HepG2 (cell line): ENCODE data around the gene RELL1. TPM values are rescaled to one million over a fixed set of nuclear protein-coding genes. Genes with fewer than 3 reads are reported as not detected.

Experiments used
- ATAC-seq: fragments of 200-7000 bp; cut with Tn5 transposase; 3 replicates; pipeline ENCODE4 v1.9.1; 2020; ENCODE audit warnings: mild to moderate bottlenecking, moderate library complexity
- BruUV-seq: library from RNA; stranded (reverse); fragments of 400-500 nt; replicated peaks from 2 replicates; lab custom pipeline; 2021; lab: Mats Ljungman, UMichigan
- CTCF ChIA-PET: fragments of 300-600 bp; formaldehyde crosslinking; extraction: SDS; loops from one replicate; lab custom pipeline; 2021; ENCODE audit warnings: low total read pairs, inconsistent platforms, low intra/inter-chr PET ratio; lab: Yijun Ruan, JAX
- POLR2A ChIA-PET: fragments of 350-600 bp; sonication (Branson Sonifier 250); formaldehyde crosslinking; loops from one replicate; lab custom pipeline; 2020; ENCODE audit warnings: antibody characterized with exemption, inconsistent platforms; lab: Yijun Ruan, JAX
- DNase-seq: peaks from one replicate; pipeline ENCODE4 v3.0.0-alpha.2; 2015; ENCODE audit warnings: low spot score
- FAIRE-seq: peaks from 3 replicates; lab custom pipeline; 2011; peaks lifted over from hg19 to GRCh38; lab: Jason Lieb, UNC
- H2AFZ ChIP-seq: one replicate; pipeline ENCODE4 v1.6.1; 2011; ENCODE audit warnings: low read length, inconsistent platforms
- H3K27ac ChIP-seq: fragments of 300-600 bp; 3 replicates; pipeline ENCODE4 v1.8.0; 2011; ENCODE audit warnings: mixed run types, mild to moderate bottlenecking, mixed read lengths, low read length, inconsistent platforms; ENCODE audit not compliant: insufficient read depth; ENCODE audit errors: extremely low read length
- H3K27me3 ChIP-seq, 2 experiments: fragments of 200-600 bp in 1 of 2; 2 replicates in 1 of 2; 3 replicates in 1 of 2; pipeline versions ENCODE4 v1.6.0 to v1.8.0; 2011; ENCODE audit warnings: low read length in 2 of 2, mild to moderate bottlenecking in 2 of 2, moderate library complexity in 2 of 2, inconsistent platforms in 1 of 2; ENCODE audit not compliant: insufficient read depth in 2 of 2, control insufficient read depth in 1 of 2
- H3K36me3 ChIP-seq, 2 experiments: fragments of 200-600 bp in 1 of 2; replicated peaks in 1 of 2; 2 replicates in 1 of 2; 3 replicates in 1 of 2; pipeline versions ENCODE4 v1.5.1 to v1.8.0; 2011; ENCODE audit warnings: low read length in 2 of 2, inconsistent platforms in 1 of 2; ENCODE audit not compliant: insufficient read depth in 2 of 2, control insufficient read depth in 1 of 2
- H3K4me1 ChIP-seq: 2 replicates; pipeline ENCODE4 v1.5.1; 2012; ENCODE audit warnings: low read length, inconsistent platforms; ENCODE audit not compliant: insufficient read depth
- H3K4me2 ChIP-seq: 2 replicates; pipeline ENCODE4 v1.6.0; 2011; ENCODE audit warnings: low read depth, low read length, inconsistent platforms
- H3K4me3 ChIP-seq, 3 experiments: fragments of 200-600 bp in 1 of 3; sonication (generic), shearing (Covaris generic) in 1 of 3; replicated peaks in 1 of 3; 2 replicates each; pipeline ENCODE4 v1.5.1; 2011 to 2016; ENCODE audit warnings: low read length in 3 of 3, inconsistent platforms in 2 of 3, low read depth in 2 of 3, mild to moderate bottlenecking in 2 of 3, control low read depth in 1 of 3, mixed read lengths in 1 of 3; ENCODE audit not compliant: insufficient read depth in 1 of 3
- H3K79me2 ChIP-seq: one replicate; pipeline ENCODE4 v1.6.1; 2011; ENCODE audit warnings: low read length, inconsistent platforms; ENCODE audit not compliant: insufficient read depth
- H3K9ac ChIP-seq: 2 replicates; pipeline ENCODE4 v1.6.0; 2011; ENCODE audit warnings: mild to moderate bottlenecking, low read depth, low read length, inconsistent platforms; ENCODE audit not compliant: insufficient read depth
- H3K9me3 ChIP-seq: 2 replicates; pipeline ENCODE4 v1.5.1; 2012; ENCODE audit warnings: mild to moderate bottlenecking, low read length
- H4K20me1 ChIP-seq: 2 replicates; pipeline ENCODE4 v1.6.0; 2011; ENCODE audit warnings: inconsistent platforms, mild to moderate bottlenecking, low read length, moderate library complexity; ENCODE audit not compliant: insufficient read depth
- ARNTL ChIP-seq: sonication (generic); formaldehyde crosslinking; IDR thresholded peaks from 2 replicates; pipeline ENCODE4 v1.4.0; 2020; ENCODE audit warnings: mild to moderate bottlenecking, missing genetic modification reagents
- ATF1 ChIP-seq: IDR thresholded peaks from 2 replicates; pipeline ENCODE4 v1.6.1; 2016; ENCODE audit warnings: mild to moderate bottlenecking, control low read depth
- CBX5 ChIP-seq: sonication (generic); formaldehyde crosslinking; IDR thresholded peaks from 2 replicates; pipeline ENCODE4 v1.4.0; 2020; ENCODE audit warnings: missing genetic modification reagents, borderline replicate concordance
- HOXA3 ChIP-seq: sonication (generic); formaldehyde crosslinking; IDR thresholded peaks from 2 replicates; pipeline ENCODE4 v1.5.0; 2020; ENCODE audit warnings: missing genetic modification reagents
- IRX3 ChIP-seq: sonication (generic); formaldehyde crosslinking; IDR thresholded peaks from 2 replicates; pipeline ENCODE4 v1.8.1; 2023; ENCODE audit warnings: mild to moderate bottlenecking, low read depth, missing genetic modification reagents, borderline replicate concordance
- MIER2 ChIP-seq: IDR thresholded peaks from 2 replicates; pipeline ENCODE4 v1.6.1; 2016; ENCODE audit warnings: missing biosample characterization, missing genetic modification reagents
- YEATS2 ChIP-seq: sonication (generic); formaldehyde crosslinking; IDR thresholded peaks from 2 replicates; pipeline ENCODE4 v1.4.0; 2020; ENCODE audit warnings: missing genetic modification reagents, borderline replicate concordance
- ZNF274 ChIP-seq: sonication (generic); formaldehyde crosslinking; IDR thresholded peaks from 2 replicates; pipeline ENCODE4 v1.5.1; 2020; ENCODE audit warnings: mild to moderate bottlenecking, missing genetic modification reagents
- ZNF329 ChIP-seq: sonication (generic); formaldehyde crosslinking; IDR thresholded peaks from 2 replicates; pipeline ENCODE4 v1.9.0; 2021; ENCODE audit warnings: low read depth, mild to moderate bottlenecking, missing genetic modification reagents
- ZNF343 ChIP-seq: sonication (generic); formaldehyde crosslinking; IDR thresholded peaks from 2 replicates; pipeline ENCODE4 v1.4.0; 2020; ENCODE audit warnings: mild to moderate bottlenecking, missing genetic modification reagents
- ZNF441 ChIP-seq: sonication (generic); formaldehyde crosslinking; IDR thresholded peaks from 2 replicates; pipeline ENCODE4 v1.7.0; 2021; ENCODE audit warnings: missing genetic modification reagents, borderline replicate concordance
- WGBS: methylation state at CpG from one replicate; pipeline ENCODE4 v1.1.6; 2017; ENCODE audit warnings: low lambda C conversion rate; 5-methylcytosine and 5-hydroxymethylcytosine counted together
- in situ Hi-C: cut with HindIII; loops from 2 replicates; pipeline ENCODE4 v1.10.0; 2017; ENCODE audit warnings: low pct_unique_long_range_greater_than_20kb; ENCODE audit not compliant: extremely low pct_ligation_motif_present
- intact Hi-C: fragments of 100-400 bp; cut with micrococcal nuclease; formaldehyde crosslinking; loops from one replicate; pipeline ENCODE4 v1.10.0; 2022; ENCODE audit not compliant: unreplicated experiment
- polyA plus RNA-seq, 8 experiments: library from polyadenylated mRNA; depleted of rRNA in 3 of 8; stranded (reverse) in 7 of 8; unstranded in 1 of 8; fragments of >200 nt; fragmentation: Illumina TruSeq in 4 of 8; extraction: Trizol in 4 of 8; gene quantifications; 2 replicates each; pipeline versions ENCODE4 v1.2.1 to v1.2.3, GENCODE V29; 2011 to 2016; ENCODE audit warnings: low read depth in 4 of 8, missing spikeins in 1 of 8, mixed read lengths in 1 of 8; ENCODE audit not compliant: insufficient read depth in 1 of 8
- total RNA-seq, 5 experiments: library from RNA; depleted of rRNA; stranded (reverse); fragments of >200 nt; fragmentation: Illumina TruSeq; extraction: Trizol; gene quantifications; 2 replicates each; pipeline ENCODE4 v1.2.3, GENCODE V29; 2016; ENCODE audit warnings: low read depth in 1 of 5
- TF ChIP-seq, protein P1 (sequence below): sonication (generic); formaldehyde crosslinking; IDR thresholded peaks from 2 replicates; pipeline ENCODE4 v1.4.0; 2020; ENCODE audit warnings: mild to moderate bottlenecking, missing genetic modification reagents
- TF ChIP-seq, protein P2 (sequence below): sonication (generic); formaldehyde crosslinking; IDR thresholded peaks from 2 replicates; pipeline ENCODE4 v1.8.0; 2022; ENCODE audit warnings: mild to moderate bottlenecking, missing genetic modification reagents
- TF ChIP-seq, protein P3 (sequence below), 2 experiments: IDR thresholded peaks; 2 replicates each; pipeline ENCODE4 v1.6.1; 2011 to 2012; ENCODE audit warnings: low read length in 2 of 2, borderline replicate concordance in 1 of 2, low read depth in 1 of 2, mild to moderate bottlenecking in 1 of 2, moderate library complexity in 1 of 2

The RELL1 gene
- total and polyA plus RNA-seq, 2 of the 13 experiments (the other 11 are each of a cell fraction or from before 2014, with no cell fraction given): 8.4 to 58.4 TPM

DNA sequence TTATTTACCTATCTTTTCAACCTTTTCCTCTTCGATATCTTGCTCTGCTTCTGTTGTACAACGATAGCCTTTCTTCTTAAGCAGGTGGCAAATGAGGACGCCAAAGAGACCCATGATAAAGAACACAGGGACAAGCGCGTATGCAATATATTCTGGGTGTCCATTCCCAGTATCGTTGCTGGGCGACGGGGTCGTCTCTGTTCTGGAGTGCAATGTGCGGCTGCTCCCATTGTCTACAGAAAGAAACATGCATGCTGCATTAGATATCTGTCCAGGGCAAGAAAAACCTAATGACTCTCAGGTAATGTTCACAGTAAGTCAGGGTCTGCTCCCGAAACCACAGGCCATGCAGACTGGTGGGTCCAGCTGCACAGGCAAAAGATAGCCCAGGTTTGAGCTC is 36.9 kb downstream of the RELL1 start (continued):
- TF ChIP-seq, protein P1, sequence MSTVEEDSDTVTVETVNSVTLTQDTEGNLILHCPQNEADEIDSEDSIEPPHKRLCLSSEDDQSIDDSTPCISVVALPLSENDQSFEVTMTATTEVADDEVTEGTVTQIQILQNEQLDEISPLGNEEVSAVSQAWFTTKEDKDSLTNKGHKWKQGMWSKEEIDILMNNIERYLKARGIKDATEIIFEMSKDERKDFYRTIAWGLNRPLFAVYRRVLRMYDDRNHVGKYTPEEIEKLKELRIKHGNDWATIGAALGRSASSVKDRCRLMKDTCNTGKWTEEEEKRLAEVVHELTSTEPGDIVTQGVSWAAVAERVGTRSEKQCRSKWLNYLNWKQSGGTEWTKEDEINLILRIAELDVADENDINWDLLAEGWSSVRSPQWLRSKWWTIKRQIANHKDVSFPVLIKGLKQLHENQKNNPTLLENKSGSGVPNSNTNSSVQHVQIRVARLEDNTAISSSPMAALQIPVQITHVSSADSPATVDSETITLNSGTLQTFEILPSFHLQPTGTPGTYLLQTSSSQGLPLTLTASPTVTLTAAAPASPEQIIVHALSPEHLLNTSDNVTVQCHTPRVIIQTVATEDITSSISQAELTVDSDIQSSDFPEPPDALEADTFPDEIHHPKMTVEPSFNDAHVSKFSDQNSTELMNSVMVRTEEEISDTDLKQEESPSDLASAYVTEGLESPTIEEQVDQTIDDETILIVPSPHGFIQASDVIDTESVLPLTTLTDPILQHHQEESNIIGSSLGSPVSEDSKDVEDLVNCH (CRISPR knock-in tag): no peak
- TF ChIP-seq IRX3 (CRISPR knock-in tag): no peak

DNA sequence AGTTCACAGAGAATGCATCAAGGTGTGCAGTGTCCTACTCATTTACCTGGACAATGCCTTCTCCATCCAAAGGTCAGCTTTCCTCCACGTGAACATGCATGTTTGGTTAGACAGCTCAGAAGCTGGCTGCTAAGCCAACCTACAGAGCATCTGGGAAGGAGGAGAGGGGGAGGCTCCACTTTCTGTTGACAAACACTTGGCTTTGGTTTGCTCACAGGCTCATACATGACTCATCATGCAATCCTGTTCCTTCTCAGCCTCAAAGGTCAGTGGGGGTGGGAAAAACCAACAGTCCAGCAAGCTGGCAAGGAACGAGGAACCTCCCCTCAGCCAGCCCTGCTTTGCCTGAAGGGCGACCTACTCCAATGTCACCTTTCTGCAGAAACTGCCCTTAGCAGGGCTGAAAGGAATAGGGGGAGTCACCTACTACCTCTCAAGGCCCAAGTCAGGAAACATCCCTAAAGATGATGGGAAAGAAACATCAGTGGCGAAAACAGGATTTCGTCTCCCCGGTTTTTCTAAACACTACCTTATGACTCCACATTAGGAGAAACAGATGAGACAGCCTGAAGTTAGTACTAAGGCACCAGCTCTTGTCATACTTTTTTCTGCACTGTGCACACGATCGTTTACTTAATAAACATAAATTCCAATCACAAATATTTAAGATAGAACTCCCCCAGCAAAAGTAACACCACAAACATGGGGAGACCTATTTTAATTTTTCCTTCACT is 37.9 kb downstream of the RELL1 start:
- ChIA-PET CTCF (no interaction called here), POLR2A (interaction anchor here (0.8 to 3.3 kb wide), 7 partner anchors 11 to 81 kb away, joined by 3 to 28 read pairs (median 6); partner anchors contain the start of gene RELL1)
- Histone ChIP-seq H3K9me3 (no peaks in the 10 kb centered on the region), H3K27me3 (no peaks in the 10 kb centered on the region), H3K9ac (peak overlapping the region; percentile 37; the same call in 1 of the 2 replicates), H3K27ac (peak overlapping the region; percentile 65), H4K20me1 (no peaks in the 10 kb centered on the region), H3K4me3 (peak overlapping the region in 1 of 3 experiments; percentile 11; a peak in 1 of 6 replicates), H3K4me2 (peak overlapping the region; percentile 55), H2AFZ (no peak overlapping the region), H3K79me2 (peaks cover 15% of the 10 kb centered on the region), H3K36me3 (peaks cover 2 to 25% of the 10 kb centered on the region in 2 experiments), H3K4me1 (peaks cover 49% of the 10 kb centered on the region)
- DNase-seq: peak; percentile 92
- intact Hi-C loops (loop anchor here (1.0 to 5.0 kb wide), 3 partner anchors 14 to 79 kb away; no protein-coding TSS in a partner anchor), in situ Hi-C loops (no loop called here)
- ATAC-seq: peak; percentile 95
- BruUV-seq: no TSS peak
- WGBS: 27% methylated on average over 8 of the region's 8 CpGs
- peak; percentile 93 for FAIRE-seq
- peak; percentile 58; the same call in 1 of the 2 replicates for TF ChIP-seq YEATS2 (CRISPR knock-in tag)
- no peak for TF ChIP-seq ATF1 (CRISPR knock-in tag)
- TF ChIP-seq ZNF274 (CRISPR knock-in tag): no peak
- TF ChIP-seq, protein P2, sequence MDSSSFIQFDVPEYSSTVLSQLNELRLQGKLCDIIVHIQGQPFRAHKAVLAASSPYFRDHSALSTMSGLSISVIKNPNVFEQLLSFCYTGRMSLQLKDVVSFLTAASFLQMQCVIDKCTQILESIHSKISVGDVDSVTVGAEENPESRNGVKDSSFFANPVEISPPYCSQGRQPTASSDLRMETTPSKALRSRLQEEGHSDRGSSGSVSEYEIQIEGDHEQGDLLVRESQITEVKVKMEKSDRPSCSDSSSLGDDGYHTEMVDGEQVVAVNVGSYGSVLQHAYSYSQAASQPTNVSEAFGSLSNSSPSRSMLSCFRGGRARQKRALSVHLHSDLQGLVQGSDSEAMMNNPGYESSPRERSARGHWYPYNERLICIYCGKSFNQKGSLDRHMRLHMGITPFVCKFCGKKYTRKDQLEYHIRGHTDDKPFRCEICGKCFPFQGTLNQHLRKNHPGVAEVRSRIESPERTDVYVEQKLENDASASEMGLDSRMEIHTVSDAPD (CRISPR knock-in tag): peak; percentile 30; the same call in 1 of the 2 replicates
- TF ChIP-seq ZNF343: no peak
- no peak for TF ChIP-seq ZNF329 (CRISPR knock-in tag)
- TF ChIP-seq, protein P3, sequence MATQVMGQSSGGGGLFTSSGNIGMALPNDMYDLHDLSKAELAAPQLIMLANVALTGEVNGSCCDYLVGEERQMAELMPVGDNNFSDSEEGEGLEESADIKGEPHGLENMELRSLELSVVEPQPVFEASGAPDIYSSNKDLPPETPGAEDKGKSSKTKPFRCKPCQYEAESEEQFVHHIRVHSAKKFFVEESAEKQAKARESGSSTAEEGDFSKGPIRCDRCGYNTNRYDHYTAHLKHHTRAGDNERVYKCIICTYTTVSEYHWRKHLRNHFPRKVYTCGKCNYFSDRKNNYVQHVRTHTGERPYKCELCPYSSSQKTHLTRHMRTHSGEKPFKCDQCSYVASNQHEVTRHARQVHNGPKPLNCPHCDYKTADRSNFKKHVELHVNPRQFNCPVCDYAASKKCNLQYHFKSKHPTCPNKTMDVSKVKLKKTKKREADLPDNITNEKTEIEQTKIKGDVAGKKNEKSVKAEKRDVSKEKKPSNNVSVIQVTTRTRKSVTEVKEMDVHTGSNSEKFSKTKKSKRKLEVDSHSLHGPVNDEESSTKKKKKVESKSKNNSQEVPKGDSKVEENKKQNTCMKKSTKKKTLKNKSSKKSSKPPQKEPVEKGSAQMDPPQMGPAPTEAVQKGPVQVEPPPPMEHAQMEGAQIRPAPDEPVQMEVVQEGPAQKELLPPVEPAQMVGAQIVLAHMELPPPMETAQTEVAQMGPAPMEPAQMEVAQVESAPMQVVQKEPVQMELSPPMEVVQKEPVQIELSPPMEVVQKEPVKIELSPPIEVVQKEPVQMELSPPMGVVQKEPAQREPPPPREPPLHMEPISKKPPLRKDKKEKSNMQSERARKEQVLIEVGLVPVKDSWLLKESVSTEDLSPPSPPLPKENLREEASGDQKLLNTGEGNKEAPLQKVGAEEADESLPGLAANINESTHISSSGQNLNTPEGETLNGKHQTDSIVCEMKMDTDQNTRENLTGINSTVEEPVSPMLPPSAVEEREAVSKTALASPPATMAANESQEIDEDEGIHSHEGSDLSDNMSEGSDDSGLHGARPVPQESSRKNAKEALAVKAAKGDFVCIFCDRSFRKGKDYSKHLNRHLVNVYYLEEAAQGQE (IDR thresholded peaks at IDR 0.05; ENCODE audit: borderline replicate concordance in 1 of 2, low read depth in 1 of 2, low read length in 2 of 2): no peak; a peak in 1 of 4 replicates
- TF ChIP-seq MIER2: peak; percentile 76; the same call in 1 of the 2 replicates
- peak; percentile 76 for TF ChIP-seq HOXA3 (CRISPR knock-in tag)
- peak; percentile 82; the same call in 1 of the 2 replicates for TF ChIP-seq CBX5 (CRISPR knock-in tag)
- peak; percentile 72; the same call in 1 of the 2 replicates for TF ChIP-seq ZNF441
- TF ChIP-seq ARNTL: peak; percentile 87
